ENCODE results near the gene OR2C1. TPM values are rescaled to one million over a fixed set of nuclear protein-coding genes. Genes with fewer than 3 reads are reported as not detected.

OR2C1 gene
- total RNA-seq, 1 experiment from 2014 or later, result not detected

Other genes with a start within 250 kb of the OR2C1 start
- 40.2 and 41.2 TPM in 2 replicates for gene ZNF205, start 243.3 kb upstream of the OR2C1 start, total RNA-seq (2014; rRNA removed; shearing (Covaris generic))
- 5.5 and 6.3 TPM in 2 replicates for gene ZNF213, start 220.9 kb upstream of the OR2C1 start, total RNA-seq (2014; rRNA removed; shearing (Covaris generic))
- gene OR1F1, start 167.7 kb upstream of the OR2C1 start, total RNA-seq (2014; rRNA removed; shearing (Covaris generic)), result not detected in 2 replicates
- 9.1 and 13.1 TPM in 2 replicates for gene ZNF200, start 120.7 kb upstream of the OR2C1 start, total RNA-seq (2014; rRNA removed; shearing (Covaris generic))
- 0.14 TPM in 1 of 2 replicates, not detected in the other for gene MEFV, start 99.3 kb upstream of the OR2C1 start, total RNA-seq (2014; rRNA removed; shearing (Covaris generic))
- gene ZNF263, start 72.4 kb upstream of the OR2C1 start, total RNA-seq (2014; rRNA removed; shearing (Covaris generic)), result 32.4 and 47.5 TPM in 2 replicates
- gene TIGD7, start 50.5 kb upstream of the OR2C1 start, total RNA-seq (2014; rRNA removed; shearing (Covaris generic)), result 2.1 and 5.5 TPM in 2 replicates
- gene ZNF75A, start 50.4 kb upstream of the OR2C1 start, total RNA-seq (2014; rRNA removed; shearing (Covaris generic)), result 12.1 and 14.9 TPM in 2 replicates
- gene ZSCAN32, start 45.1 kb downstream of the OR2C1 start, total RNA-seq (2014; rRNA removed; shearing (Covaris generic)), result 19.5 and 19.9 TPM in 2 replicates
- 11.6 and 12.4 TPM in 2 replicates for gene ZNF174, start 45.3 kb downstream of the OR2C1 start, total RNA-seq (2014; rRNA removed; shearing (Covaris generic))
- gene ZNF597, start 87.6 kb downstream of the OR2C1 start, total RNA-seq (2014; rRNA removed; shearing (Covaris generic)), result 1.5 and 1.9 TPM in 2 replicates
- 11.0 and 12.6 TPM in 2 replicates for gene NAA60, start 87.8 kb downstream of the OR2C1 start, total RNA-seq (2014; rRNA removed; shearing (Covaris generic))
- gene C16orf90, start 139.6 kb downstream of the OR2C1 start, total RNA-seq (2014; rRNA removed; shearing (Covaris generic)), result not detected in 2 replicates
- gene CLUAP1, start 145.1 kb downstream of the OR2C1 start, total RNA-seq (2014; rRNA removed; shearing (Covaris generic)), result 8.5 and 11.9 TPM in 2 replicates
- 0.03 and 0.11 TPM in 2 replicates for gene NLRC3, start 221.5 kb downstream of the OR2C1 start, total RNA-seq (2014; rRNA removed; shearing (Covaris generic))